NCI-H2171 treated with DMSO at 0.1 percent for 48 hours (cell line): Measurements from ENCODE around the gene DHRSX.
"Not testable (repeated sequence)": the region's sequence is repeated elsewhere in the genome, so short reads cannot be mapped to it uniquely, and the experiment has no call there.

ENCODE experiments used
- DNase-seq: peaks from one replicate; lab custom pipeline; 2025; lab: John Stamatoyannopoulos, UW

Gene DHRSX

GRCh38 chrX:2497961-2498780, 2.6 kb downstream of the DHRSX start:
- no peak for DNase-seq

- no peak for DNase-seq
Measured at GRCh38 chrX:2495595-2495994, 5.2 kb downstream of the DHRSX start.

- no peak for DNase-seq
Measured at GRCh38 chrX:2492531-2493218, 8.1 kb downstream of the DHRSX start.

- no peak for DNase-seq
Measured at GRCh38 chrX:2490634-2491033, 10.1 kb downstream of the DHRSX start.

GRCh38 chrX:2489446-2490445, 11.0 kb downstream of the DHRSX start:
- no peak for DNase-seq

GRCh38 chrX:2488621-2489285, 12.0 kb downstream of the DHRSX start:
- no peak for DNase-seq

GRCh38 chrX:2487366-2487765, 13.4 kb downstream of the DHRSX start:
- no peak for DNase-seq

- DNase-seq: no peak
Measured at GRCh38 chrX:2486476-2487133, 14.2 kb downstream of the DHRSX start.

GRCh38 chrX:2485789-2486345, 14.9 kb downstream of the DHRSX start:
- DNase-seq: no peak

- no peak for DNase-seq
Measured at GRCh38 chrX:2484721-2485648, 15.8 kb downstream of the DHRSX start.

- no peak for DNase-seq
Measured at GRCh38 chrX:2484256-2484655, 16.5 kb downstream of the DHRSX start.

GRCh38 chrX:2483398-2484060, 17.2 kb downstream of the DHRSX start:
- no peak for DNase-seq

- DNase-seq: not testable (repeated sequence)
Measured at GRCh38 chrX:2481597-2481996, 19.2 kb downstream of the DHRSX start.

- DNase-seq: not testable (repeated sequence)
Measured at GRCh38 chrX:2479982-2480381, 20.8 kb downstream of the DHRSX start.

- no peak for DNase-seq
Measured at GRCh38 chrX:2479420-2479780, 21.4 kb downstream of the DHRSX start.

- no peak for DNase-seq
Measured at GRCh38 chrX:2478546-2479419, 22.0 kb downstream of the DHRSX start.

- not testable (repeated sequence) for DNase-seq
Measured at GRCh38 chrX:2477313-2477712, 23.5 kb downstream of the DHRSX start.
